OCI-LY1 (cell line): ENCODE data around the gene KCMF1.

Experiments
- CTCF ChIP-seq: fragments of 200-600 bp; sonication (generic), shearing (Covaris generic); IDR thresholded peaks from 2 replicates; pipeline ENCODE4 v1.5.1; 2017; ENCODE audit warnings: mild to moderate bottlenecking, antibody characterized with exemption, low read length, moderate library complexity, mixed read lengths
- EZH2 ChIP-seq: fragments of 200-600 bp; sonication (generic), shearing (Covaris generic); IDR thresholded peaks from 2 replicates; pipeline ENCODE4 v1.8.0; 2017; ENCODE audit warnings: borderline replicate concordance, mixed run types, mild to moderate bottlenecking, antibody characterized with exemption, low read length, moderate library complexity, mixed read lengths

DNA sequence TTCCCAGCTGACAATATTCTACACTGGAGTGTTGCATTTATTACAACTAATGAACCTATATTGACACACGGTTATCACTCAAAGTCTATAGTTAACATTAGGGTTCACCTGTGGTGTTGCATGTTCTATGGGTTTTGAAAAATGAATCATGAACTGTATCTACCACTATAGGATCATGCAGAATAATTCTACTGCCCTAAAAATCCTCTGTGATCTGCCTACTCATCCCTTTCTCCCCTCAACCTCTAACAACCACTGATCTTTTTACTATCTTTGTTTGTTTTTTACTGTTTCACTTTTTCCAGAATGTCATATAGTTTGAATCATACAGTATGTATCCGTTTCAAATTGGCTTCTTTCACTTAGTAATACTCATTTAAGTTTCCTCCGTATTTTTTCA is 114.6 kb downstream of the KCMF1 start:
- TF ChIP-seq CTCF: no peak
- no peak for TF ChIP-seq EZH2
